H1 (cell line): ENCODE data around the gene IP6K3. TPM values are rescaled to one million over a fixed set of nuclear protein-coding genes. Genes with fewer than 3 reads are reported as not detected.

Experiments used
- CTCF ChIA-PET: fragments of 300-600 bp; sonication (Branson Sonifier 250); formaldehyde crosslinking; loops from one replicate; lab custom pipeline; 2021; ENCODE audit not compliant: partially characterized antibody; lab: Charles Lee
- POLR2A ChIA-PET: fragments of 300-600 bp; sonication (Branson Sonifier 250); formaldehyde crosslinking; loops from one replicate; lab custom pipeline; 2021; ENCODE audit warnings: inconsistent platforms; ENCODE audit not compliant: partially characterized antibody; lab: Charles Lee
- DNase-seq, 2 experiments: peaks; one replicate each; pipeline versions ENCODE4 v3.0.0 to v3.0.0-alpha.2; 2010 to 2022; ENCODE audit warnings: low spot score in 2 of 2, low read depth in 1 of 2, mixed read lengths in 1 of 2
- FAIRE-seq: peaks from 2 replicates; lab custom pipeline; 2011; peaks lifted over from hg19 to GRCh38; lab: Jason Lieb, UNC
- H2AFZ ChIP-seq: 2 replicates; pipeline ENCODE4 v1.8.1; 2012; ENCODE audit warnings: low read length, inconsistent platforms
- H2AK5ac ChIP-seq: 2 replicates; pipeline ENCODE4 v1.6.1; 2013; ENCODE audit warnings: low read depth, low read length
- H2BK120ac ChIP-seq: replicated peaks from 2 replicates; pipeline ENCODE3; 2013; ENCODE audit warnings: low read depth, low read length, inconsistent platforms
- H2BK12ac ChIP-seq: 2 replicates; pipeline ENCODE4 v1.6.1; 2013; ENCODE audit warnings: low read depth, low read length
- H2BK15ac ChIP-seq: 2 replicates; pipeline ENCODE4 v1.6.1; 2013; ENCODE audit warnings: low read length
- H2BK20ac ChIP-seq: 2 replicates; pipeline ENCODE4 v1.6.1; 2013; ENCODE audit warnings: low read length
- H2BK5ac ChIP-seq: 2 replicates; pipeline ENCODE4 v1.6.1; 2013; ENCODE audit warnings: low read depth, low read length
- H3K14ac ChIP-seq: 2 replicates; pipeline ENCODE4 v1.6.1; 2013; ENCODE audit warnings: inconsistent platforms; ENCODE audit not compliant: insufficient read length
- H3K18ac ChIP-seq: 2 replicates; pipeline ENCODE4 v1.6.1; 2013; ENCODE audit warnings: low read length; ENCODE audit errors: extremely low read depth
- H3K23ac ChIP-seq: 2 replicates; pipeline ENCODE4 v1.6.1; 2013; ENCODE audit warnings: inconsistent platforms; ENCODE audit not compliant: insufficient read length
- H3K23me2 ChIP-seq: 2 replicates; pipeline ENCODE4 v1.6.1; 2013; ENCODE audit warnings: low read depth, low read length
- H3K27ac ChIP-seq: 2 replicates; pipeline ENCODE4 v1.6.1; 2011; ENCODE audit warnings: low read depth, low read length, inconsistent platforms
- H3K27me3 ChIP-seq, 4 experiments: replicated peaks in 1 of 4; 1 replicate in 1 of 4; 2 replicates in 3 of 4; pipeline versions ENCODE4 v1.6.1 to v1.8.1; 2011 to 2013; ENCODE audit warnings: low read length in 3 of 4, mild to moderate bottlenecking in 3 of 4, inconsistent platforms in 2 of 4, mixed read lengths in 2 of 4, moderate library complexity in 1 of 4; ENCODE audit not compliant: control insufficient read depth in 3 of 4, insufficient read depth in 3 of 4; ENCODE audit errors: extremely low read depth in 1 of 4
- H3K36me3 ChIP-seq, 4 experiments: 2 replicates each; pipeline versions ENCODE4 v1.6.1 to v1.8.1; 2011 to 2013; ENCODE audit warnings: mild to moderate bottlenecking in 4 of 4, low read length in 3 of 4, moderate library complexity in 2 of 4, control low read depth in 1 of 4, inconsistent platforms in 1 of 4; ENCODE audit not compliant: insufficient read depth in 4 of 4, control insufficient read depth in 2 of 4
- H3K4ac ChIP-seq: replicated peaks from 2 replicates; pipeline ENCODE3; 2013; ENCODE audit warnings: low read length, low read depth, mixed read lengths, inconsistent platforms; ENCODE audit not compliant: insufficient read length
- H3K4me1 ChIP-seq, 4 experiments: replicated peaks in 1 of 4; 1 replicate in 1 of 4; 2 replicates in 3 of 4; pipeline versions ENCODE4 v1.6.1 to v1.8.1; 2011 to 2013; ENCODE audit warnings: low read length in 3 of 4, inconsistent platforms in 2 of 4, mixed read lengths in 1 of 4; ENCODE audit not compliant: insufficient read depth in 4 of 4, control insufficient read depth in 3 of 4
- H3K4me2 ChIP-seq, 2 experiments: 2 replicates each; pipeline versions ENCODE4 v1.6.1 to v1.8.1; 2011 to 2013; ENCODE audit warnings: low read depth in 2 of 2, low read length in 2 of 2, control low read depth in 1 of 2, inconsistent platforms in 1 of 2, mild to moderate bottlenecking in 1 of 2; ENCODE audit not compliant: insufficient read depth in 1 of 2
- H3K4me3 ChIP-seq, 4 experiments: fragments of 200-600, 300-600 bp in 1 of 4; sonication (generic), shearing (Covaris generic), sonication (Bioruptor Twin) in 1 of 4; 2 replicates each; pipeline versions ENCODE4 v1.5.1 to v1.8.1; 2011 to 2016; ENCODE audit warnings: low read length in 4 of 4, low read depth in 3 of 4, control low read depth in 2 of 4, inconsistent platforms in 2 of 4, mild to moderate bottlenecking in 2 of 4, mixed read lengths in 1 of 4, moderate library complexity in 1 of 4; ENCODE audit not compliant: insufficient read depth in 2 of 4; ENCODE audit errors: extremely low read depth in 1 of 4
- H3K56ac ChIP-seq: replicated peaks from 2 replicates; pipeline ENCODE3; 2013; ENCODE audit warnings: low read depth, mild to moderate bottlenecking, mixed read lengths, low read length, inconsistent platforms; ENCODE audit not compliant: insufficient read length
- H3K79me1 ChIP-seq: 2 replicates; pipeline ENCODE4 v1.6.1; 2013; ENCODE audit warnings: low read depth, low read length, control low read depth
- H3K79me2 ChIP-seq, 2 experiments: 2 replicates each; pipeline versions ENCODE4 v1.6.1 to v1.8.1; 2012 to 2013; ENCODE audit warnings: low read length in 2 of 2, mild to moderate bottlenecking in 2 of 2, inconsistent platforms in 1 of 2; ENCODE audit not compliant: insufficient read depth in 2 of 2, control insufficient read depth in 1 of 2
- H3K9ac ChIP-seq, 4 experiments: replicated peaks in 1 of 4; 1 replicate in 1 of 4; 2 replicates in 3 of 4; pipeline versions ENCODE4 v1.6.1 to v1.8.1; 2011 to 2013; ENCODE audit warnings: low read depth in 3 of 4, low read length in 3 of 4, control low read depth in 2 of 4, mild to moderate bottlenecking in 2 of 4, moderate library complexity in 2 of 4, inconsistent platforms in 1 of 4; ENCODE audit errors: extremely low read depth in 1 of 4
- H3K9me3 ChIP-seq, 2 experiments: 2 replicates each; pipeline versions ENCODE4 v1.6.1 to v1.8.1; 2012 to 2013; ENCODE audit warnings: mild to moderate bottlenecking in 2 of 2, moderate library complexity in 2 of 2, control low read depth in 1 of 2, inconsistent platforms in 1 of 2, low read depth in 1 of 2, low read length in 1 of 2, mixed read lengths in 1 of 2; ENCODE audit not compliant: insufficient read depth in 2 of 2
- H4K20me1 ChIP-seq, 2 experiments: replicated peaks in 1 of 2; 2 replicates each; pipeline versions ENCODE3 to v1.8.1; 2011 to 2013; ENCODE audit warnings: inconsistent platforms in 2 of 2, low read length in 2 of 2, mild to moderate bottlenecking in 1 of 2; ENCODE audit not compliant: insufficient read depth in 2 of 2, control insufficient read depth in 1 of 2
- H4K5ac ChIP-seq: 2 replicates; pipeline ENCODE4 v1.6.1; 2013; ENCODE audit warnings: low read length, low read depth, mixed read lengths, inconsistent platforms; ENCODE audit not compliant: insufficient read length
- H4K8ac ChIP-seq: 2 replicates; pipeline ENCODE4 v1.8.0; 2013; ENCODE audit warnings: mild to moderate bottlenecking, moderate library complexity, low read length, inconsistent platforms; ENCODE audit not compliant: insufficient read depth; ENCODE audit errors: extremely low read depth
- H4K91ac ChIP-seq: replicated peaks from 2 replicates; pipeline ENCODE3; 2013; ENCODE audit warnings: low read length, mixed read lengths, inconsistent platforms; ENCODE audit not compliant: insufficient read length
- BCL11A ChIP-seq, 2 experiments: IDR thresholded peaks; one replicate each; pipeline ENCODE4 v1.6.1; 2011; ENCODE audit warnings: low read depth in 2 of 2, low read length in 2 of 2, mild to moderate bottlenecking in 2 of 2
- CHD2 ChIP-seq: IDR thresholded peaks from 2 replicates; pipeline ENCODE4 v1.6.1; 2012; ENCODE audit warnings: low read length, improper control_type of control experiment
- EGR1 ChIP-seq: IDR thresholded peaks from 2 replicates; pipeline ENCODE4 v1.6.1; 2011; ENCODE audit warnings: low read depth, low read length, borderline replicate concordance
- GTF2F1 ChIP-seq: IDR thresholded peaks from 2 replicates; pipeline ENCODE4 v1.6.1; 2012; ENCODE audit warnings: low read depth, low read length, improper control_type of control experiment, borderline replicate concordance
- POLR2A ChIP-seq, 2 experiments: IDR thresholded peaks; 1 replicate in 1 of 2; 2 replicates in 1 of 2; pipeline ENCODE4 v1.6.1; 2011; ENCODE audit warnings: low read depth in 2 of 2, low read length in 2 of 2, mild to moderate bottlenecking in 2 of 2; ENCODE audit errors: control extremely low read depth in 1 of 2
- POLR2AphosphoS5 ChIP-seq: IDR thresholded peaks from 2 replicates; pipeline ENCODE4 v1.6.1; 2011; ENCODE audit warnings: low read depth, low read length
- TAF1 ChIP-seq: IDR thresholded peaks from 2 replicates; pipeline ENCODE4 v1.6.1; 2011; ENCODE audit warnings: mild to moderate bottlenecking, low read depth, low read length
- TAF7 ChIP-seq: optimal IDR thresholded peaks from 2 replicates; pipeline ENCODE3; 2011; ENCODE audit warnings: low read depth, mild to moderate bottlenecking, inconsistent platforms, low read length, moderate library complexity, borderline replicate concordance
- TCF12 ChIP-seq: IDR thresholded peaks from 2 replicates; pipeline ENCODE4 v1.6.1; 2011; ENCODE audit warnings: low read depth, mild to moderate bottlenecking, low read length
- WGBS, 2 experiments: shearing (Covaris generic) in 1 of 2; methylation state at CpG; one replicate each; pipeline versions ENCODE4 v1.1.6 to v1.1.7; 2013 to 2015; ENCODE audit warnings: low lambda C conversion rate in 2 of 2, mixed read lengths in 2 of 2, inconsistent platforms in 1 of 2, low coverage in 1 of 2, missing lambda C conversion rate in 1 of 2; ENCODE audit not compliant: insufficient replicate concordance in 2 of 2, insufficient coverage in 1 of 2, insufficient read length in 1 of 2; ENCODE audit errors: extremely low coverage in 1 of 2, missing lambda C conversion rate in 1 of 2; 5-methylcytosine and 5-hydroxymethylcytosine counted together
- polyA plus RNA-seq, 7 experiments: library from polyadenylated mRNA; depleted of rRNA in 3 of 7; stranded (reverse) in 5 of 7; unstranded in 2 of 7; fragments of >200 nt in 5 of 7; fragments of 200-250 nt in 2 of 7; gene quantifications; 1 replicate in 5 of 7; 2 replicates in 1 of 7; 4 replicates in 1 of 7; pipeline versions ENCODE4 v1.2.1 to v1.2.3, GENCODE V29; 2011 to 2013; ENCODE audit warnings: missing spikeins in 2 of 7, mixed read lengths in 2 of 7
- total RNA-seq: library from RNA; stranded (reverse); fragmentation: NEBNext Ultra II Directional; extraction: Animal tissue kit (Norgen Biotek cat#: 25700); gene quantifications from 2 replicates; pipeline ENCODE4 v1.2.1, GENCODE V29; 2021

Gene IP6K3
- total and polyA plus RNA-seq, 2 of the 8 experiments (the other 6 are each of a cell fraction or from before 2014, with no cell fraction given) = 0.22 to 0.73 TPM

DNA sequence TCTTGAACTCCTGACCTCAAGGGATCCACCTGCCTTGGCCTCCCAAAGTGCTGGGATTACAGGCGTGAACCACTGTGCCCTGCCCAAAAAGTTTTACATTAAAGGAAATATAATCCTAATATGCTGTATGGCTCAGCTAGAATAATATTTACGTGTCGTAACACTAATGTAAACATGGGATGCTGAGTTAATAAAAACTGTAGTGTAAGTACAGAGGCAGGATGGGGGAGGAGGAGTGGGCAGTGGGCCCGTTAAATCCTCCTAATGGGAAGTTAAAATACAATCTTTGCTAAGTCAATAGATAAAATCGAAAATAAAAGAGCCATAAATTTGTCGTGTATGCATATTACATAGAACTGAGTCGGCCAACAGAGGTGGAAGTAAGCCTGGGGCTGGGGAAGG, 12.1 kb upstream of the IP6K3 start:
- Histone ChIP-seq H3K79me2 (no peaks in the 10 kb centered on the region), H4K20me1 (no peaks in the 10 kb centered on the region), H3K4me1 (peaks cover 0 to 8% (median 3%) of the 10 kb centered on the region in 4 experiments; a peak in 4 of 7 replicates), H4K91ac (no peak overlapping the region), H3K9ac (no peak overlapping the region), H2BK5ac (no peak overlapping the region), H3K27ac (no peak overlapping the region), H3K9me3 (no peaks in the 10 kb centered on the region), H3K79me1 (no peaks in the 10 kb centered on the region), H2BK20ac (no peak overlapping the region), H2BK120ac (no peak overlapping the region), H4K5ac (no peak overlapping the region), H2AFZ (no peak overlapping the region), H3K4me3 (no peak overlapping the region), H2BK12ac (no peak overlapping the region), H3K4ac (no peak overlapping the region), H2BK15ac (no peak overlapping the region), H4K8ac (no peak overlapping the region), H3K27me3 (no peaks in the 10 kb centered on the region), H3K4me2 (no peak overlapping the region)
- ChIA-PET CTCF (interaction anchor here (1.5 to 12.1 kb wide), 4 partner anchors 11 to 270 kb away, joined by 3 to 171 read pairs (median 80); partner anchors contain the start of gene IP6K3), POLR2A (no interaction called here)
- FAIRE-seq (no peak), DNase-seq (no peak)
- WGBS, 2 experiments = 93% methylated on average over 7 of the region's 7 CpGs; no CpG with 5 or more reads in 1 of the 2 experiments
- TF ChIP-seq TAF1 (no peak), TAF7 (no peak), BCL11A (IDR thresholded peaks at IDR 0.05; ENCODE audit: low read depth in 2 of 2, low read length in 2 of 2) (no peak), CHD2 (no peak), GTF2F1 (no peak), POLR2AphosphoS5 (no peak), POLR2A (IDR thresholded peaks at IDR 0.05; ENCODE audit: control extremely low read depth in 1 of 2, low read depth in 2 of 2, low read length in 2 of 2) (no peak), EGR1 (no peak), TCF12 (no peak)
- TF ChIP-seq, all 59 proteins: peak for 0
- H3K23me2 ChIP-seq = no peaks in the 10 kb centered on the region
- H3K18ac ChIP-seq = no peak overlapping the region
- H3K56ac ChIP-seq = no peak overlapping the region
- no peak overlapping the region for H2AK5ac ChIP-seq
- no peak overlapping the region for H3K23ac ChIP-seq
- H3K36me3 ChIP-seq = no peaks in the 10 kb centered on the region
- no peak overlapping the region for H3K14ac ChIP-seq
